H1 (cell line): ENCODE measurements around the gene WRAP53. TPM values are rescaled to one million over a fixed set of nuclear protein-coding genes. Genes with fewer than 3 reads are reported as not detected.

Experiments
- CTCF ChIA-PET: fragments of 300-600 bp; sonication (Branson Sonifier 250); formaldehyde crosslinking; loops from one replicate; lab custom pipeline; 2021; ENCODE audit not compliant: partially characterized antibody; lab: Charles Lee
- POLR2A ChIA-PET: fragments of 300-600 bp; sonication (Branson Sonifier 250); formaldehyde crosslinking; loops from one replicate; lab custom pipeline; 2021; ENCODE audit warnings: inconsistent platforms; ENCODE audit not compliant: partially characterized antibody; lab: Charles Lee
- DNase-seq, 2 experiments: peaks; one replicate each; pipeline versions ENCODE4 v3.0.0 to v3.0.0-alpha.2; 2010 to 2022; ENCODE audit warnings: low spot score in 2 of 2, low read depth in 1 of 2, mixed read lengths in 1 of 2
- FAIRE-seq: peaks from 2 replicates; lab custom pipeline; 2011; peaks lifted over from hg19 to GRCh38; lab: Jason Lieb, UNC
- H2AFZ ChIP-seq: 2 replicates; pipeline ENCODE4 v1.8.1; 2012; ENCODE audit warnings: low read length, inconsistent platforms
- H2AK5ac ChIP-seq: 2 replicates; pipeline ENCODE4 v1.6.1; 2013; ENCODE audit warnings: low read depth, low read length
- H2BK120ac ChIP-seq: replicated peaks from 2 replicates; pipeline ENCODE3; 2013; ENCODE audit warnings: low read depth, low read length, inconsistent platforms
- H2BK12ac ChIP-seq: 2 replicates; pipeline ENCODE4 v1.6.1; 2013; ENCODE audit warnings: low read depth, low read length
- H2BK15ac ChIP-seq: 2 replicates; pipeline ENCODE4 v1.6.1; 2013; ENCODE audit warnings: low read length
- H2BK20ac ChIP-seq: 2 replicates; pipeline ENCODE4 v1.6.1; 2013; ENCODE audit warnings: low read length
- H2BK5ac ChIP-seq: 2 replicates; pipeline ENCODE4 v1.6.1; 2013; ENCODE audit warnings: low read depth, low read length
- H3K14ac ChIP-seq: 2 replicates; pipeline ENCODE4 v1.6.1; 2013; ENCODE audit warnings: inconsistent platforms; ENCODE audit not compliant: insufficient read length
- H3K18ac ChIP-seq: 2 replicates; pipeline ENCODE4 v1.6.1; 2013; ENCODE audit warnings: low read length; ENCODE audit errors: extremely low read depth
- H3K23ac ChIP-seq: 2 replicates; pipeline ENCODE4 v1.6.1; 2013; ENCODE audit warnings: inconsistent platforms; ENCODE audit not compliant: insufficient read length
- H3K23me2 ChIP-seq: 2 replicates; pipeline ENCODE4 v1.6.1; 2013; ENCODE audit warnings: low read depth, low read length
- H3K27ac ChIP-seq: 2 replicates; pipeline ENCODE4 v1.6.1; 2011; ENCODE audit warnings: low read depth, low read length, inconsistent platforms
- H3K27me3 ChIP-seq, 4 experiments: replicated peaks in 1 of 4; 1 replicate in 1 of 4; 2 replicates in 3 of 4; pipeline versions ENCODE4 v1.6.1 to v1.8.1; 2011 to 2013; ENCODE audit warnings: low read length in 3 of 4, mild to moderate bottlenecking in 3 of 4, inconsistent platforms in 2 of 4, mixed read lengths in 2 of 4, moderate library complexity in 1 of 4; ENCODE audit not compliant: control insufficient read depth in 3 of 4, insufficient read depth in 3 of 4; ENCODE audit errors: extremely low read depth in 1 of 4
- H3K36me3 ChIP-seq, 4 experiments: 2 replicates each; pipeline versions ENCODE4 v1.6.1 to v1.8.1; 2011 to 2013; ENCODE audit warnings: mild to moderate bottlenecking in 4 of 4, low read length in 3 of 4, moderate library complexity in 2 of 4, control low read depth in 1 of 4, inconsistent platforms in 1 of 4; ENCODE audit not compliant: insufficient read depth in 4 of 4, control insufficient read depth in 2 of 4
- H3K4ac ChIP-seq: replicated peaks from 2 replicates; pipeline ENCODE3; 2013; ENCODE audit warnings: low read length, low read depth, mixed read lengths, inconsistent platforms; ENCODE audit not compliant: insufficient read length
- H3K4me1 ChIP-seq, 4 experiments: replicated peaks in 1 of 4; 1 replicate in 1 of 4; 2 replicates in 3 of 4; pipeline versions ENCODE4 v1.6.1 to v1.8.1; 2011 to 2013; ENCODE audit warnings: low read length in 3 of 4, inconsistent platforms in 2 of 4, mixed read lengths in 1 of 4; ENCODE audit not compliant: insufficient read depth in 4 of 4, control insufficient read depth in 3 of 4
- H3K4me2 ChIP-seq, 2 experiments: 2 replicates each; pipeline versions ENCODE4 v1.6.1 to v1.8.1; 2011 to 2013; ENCODE audit warnings: low read depth in 2 of 2, low read length in 2 of 2, control low read depth in 1 of 2, inconsistent platforms in 1 of 2, mild to moderate bottlenecking in 1 of 2; ENCODE audit not compliant: insufficient read depth in 1 of 2
- H3K4me3 ChIP-seq, 4 experiments: fragments of 200-600, 300-600 bp in 1 of 4; sonication (generic), shearing (Covaris generic), sonication (Bioruptor Twin) in 1 of 4; 2 replicates each; pipeline versions ENCODE4 v1.5.1 to v1.8.1; 2011 to 2016; ENCODE audit warnings: low read length in 4 of 4, low read depth in 3 of 4, control low read depth in 2 of 4, inconsistent platforms in 2 of 4, mild to moderate bottlenecking in 2 of 4, mixed read lengths in 1 of 4, moderate library complexity in 1 of 4; ENCODE audit not compliant: insufficient read depth in 2 of 4; ENCODE audit errors: extremely low read depth in 1 of 4
- H3K56ac ChIP-seq: replicated peaks from 2 replicates; pipeline ENCODE3; 2013; ENCODE audit warnings: low read depth, mild to moderate bottlenecking, mixed read lengths, low read length, inconsistent platforms; ENCODE audit not compliant: insufficient read length
- H3K79me1 ChIP-seq: 2 replicates; pipeline ENCODE4 v1.6.1; 2013; ENCODE audit warnings: low read depth, low read length, control low read depth
- H3K79me2 ChIP-seq, 2 experiments: 2 replicates each; pipeline versions ENCODE4 v1.6.1 to v1.8.1; 2012 to 2013; ENCODE audit warnings: low read length in 2 of 2, mild to moderate bottlenecking in 2 of 2, inconsistent platforms in 1 of 2; ENCODE audit not compliant: insufficient read depth in 2 of 2, control insufficient read depth in 1 of 2
- H3K9ac ChIP-seq, 4 experiments: replicated peaks in 1 of 4; 1 replicate in 1 of 4; 2 replicates in 3 of 4; pipeline versions ENCODE4 v1.6.1 to v1.8.1; 2011 to 2013; ENCODE audit warnings: low read depth in 3 of 4, low read length in 3 of 4, control low read depth in 2 of 4, mild to moderate bottlenecking in 2 of 4, moderate library complexity in 2 of 4, inconsistent platforms in 1 of 4; ENCODE audit errors: extremely low read depth in 1 of 4
- H3K9me3 ChIP-seq, 2 experiments: 2 replicates each; pipeline versions ENCODE4 v1.6.1 to v1.8.1; 2012 to 2013; ENCODE audit warnings: mild to moderate bottlenecking in 2 of 2, moderate library complexity in 2 of 2, control low read depth in 1 of 2, inconsistent platforms in 1 of 2, low read depth in 1 of 2, low read length in 1 of 2, mixed read lengths in 1 of 2; ENCODE audit not compliant: insufficient read depth in 2 of 2
- H4K20me1 ChIP-seq, 2 experiments: replicated peaks in 1 of 2; 2 replicates each; pipeline versions ENCODE3 to v1.8.1; 2011 to 2013; ENCODE audit warnings: inconsistent platforms in 2 of 2, low read length in 2 of 2, mild to moderate bottlenecking in 1 of 2; ENCODE audit not compliant: insufficient read depth in 2 of 2, control insufficient read depth in 1 of 2
- H4K5ac ChIP-seq: 2 replicates; pipeline ENCODE4 v1.6.1; 2013; ENCODE audit warnings: low read length, low read depth, mixed read lengths, inconsistent platforms; ENCODE audit not compliant: insufficient read length
- H4K8ac ChIP-seq: 2 replicates; pipeline ENCODE4 v1.8.0; 2013; ENCODE audit warnings: mild to moderate bottlenecking, moderate library complexity, low read length, inconsistent platforms; ENCODE audit not compliant: insufficient read depth; ENCODE audit errors: extremely low read depth
- H4K91ac ChIP-seq: replicated peaks from 2 replicates; pipeline ENCODE3; 2013; ENCODE audit warnings: low read length, mixed read lengths, inconsistent platforms; ENCODE audit not compliant: insufficient read length
- BCL11A ChIP-seq, 2 experiments: IDR thresholded peaks; one replicate each; pipeline ENCODE4 v1.6.1; 2011; ENCODE audit warnings: low read depth in 2 of 2, low read length in 2 of 2, mild to moderate bottlenecking in 2 of 2
- CEBPB ChIP-seq: IDR thresholded peaks from 2 replicates; pipeline ENCODE4 v1.6.1; 2012; ENCODE audit warnings: low read depth, low read length
- POLR2A ChIP-seq, 2 experiments: IDR thresholded peaks; 1 replicate in 1 of 2; 2 replicates in 1 of 2; pipeline ENCODE4 v1.6.1; 2011; ENCODE audit warnings: low read depth in 2 of 2, low read length in 2 of 2, mild to moderate bottlenecking in 2 of 2; ENCODE audit errors: control extremely low read depth in 1 of 2
- RBBP5 ChIP-seq: IDR thresholded peaks from 2 replicates; pipeline ENCODE4 v1.7.1; 2012; ENCODE audit warnings: low read depth, mild to moderate bottlenecking, inconsistent platforms, low read length, moderate library complexity, borderline replicate concordance
- RNF2 ChIP-seq: fragments of 200-900, 300-1000 bp; sonication (generic); IDR thresholded peaks from 2 replicates; pipeline ENCODE4 v1.7.1; 2016; ENCODE audit warnings: borderline replicate concordance, low read depth, mild to moderate bottlenecking, antibody characterized with exemption, low read length; ENCODE audit not compliant: poor library complexity, severe bottlenecking; ENCODE audit errors: missing control alignments
- SIRT6 ChIP-seq: IDR thresholded peaks from one replicate; pipeline ENCODE4 v1.7.1; 2012; ENCODE audit warnings: low read length, inconsistent platforms
- SP4 ChIP-seq: IDR thresholded peaks from 2 replicates; pipeline ENCODE4 v1.6.1; 2012; ENCODE audit warnings: low read length, inconsistent platforms
- TAF7 ChIP-seq: optimal IDR thresholded peaks from 2 replicates; pipeline ENCODE3; 2011; ENCODE audit warnings: low read depth, mild to moderate bottlenecking, inconsistent platforms, low read length, moderate library complexity, borderline replicate concordance
- WGBS, 2 experiments: shearing (Covaris generic) in 1 of 2; methylation state at CpG; one replicate each; pipeline versions ENCODE4 v1.1.6 to v1.1.7; 2013 to 2015; ENCODE audit warnings: low lambda C conversion rate in 2 of 2, mixed read lengths in 2 of 2, inconsistent platforms in 1 of 2, low coverage in 1 of 2, missing lambda C conversion rate in 1 of 2; ENCODE audit not compliant: insufficient replicate concordance in 2 of 2, insufficient coverage in 1 of 2, insufficient read length in 1 of 2; ENCODE audit errors: extremely low coverage in 1 of 2, missing lambda C conversion rate in 1 of 2; 5-methylcytosine and 5-hydroxymethylcytosine counted together
- polyA plus RNA-seq, 7 experiments: library from polyadenylated mRNA; depleted of rRNA in 3 of 7; stranded (reverse) in 5 of 7; unstranded in 2 of 7; fragments of >200 nt in 5 of 7; fragments of 200-250 nt in 2 of 7; gene quantifications; 1 replicate in 5 of 7; 2 replicates in 1 of 7; 4 replicates in 1 of 7; pipeline versions ENCODE4 v1.2.1 to v1.2.3, GENCODE V29; 2011 to 2013; ENCODE audit warnings: missing spikeins in 2 of 7, mixed read lengths in 2 of 7
- total RNA-seq: library from RNA; stranded (reverse); fragmentation: NEBNext Ultra II Directional; extraction: Animal tissue kit (Norgen Biotek cat#: 25700); gene quantifications from 2 replicates; pipeline ENCODE4 v1.2.1, GENCODE V29; 2021

WRAP53 gene
- total and polyA plus RNA-seq, 2 of the 8 experiments (the other 6 are each of a cell fraction or from before 2014, with no cell fraction given) = 29.2 to 30.1 TPM

- Histone ChIP-seq H2BK15ac (no peak overlapping the region), H3K4ac (no peak overlapping the region), H3K56ac (no peak overlapping the region), H3K79me2 (no peaks in the 10 kb centered on the region; a peak in 1 of 4 replicates), H3K79me1 (no peaks in the 10 kb centered on the region), H3K14ac (no peak overlapping the region), H2AK5ac (no peak overlapping the region), H3K4me2 (no peak overlapping the region), H3K36me3 (no peaks in the 10 kb centered on the region), H3K27me3 (no peaks in the 10 kb centered on the region; a peak in 1 of 7 replicates), H3K4me3 (no peak overlapping the region), H4K5ac (no peak overlapping the region), H3K4me1 (no peaks in the 10 kb centered on the region), H2BK20ac (no peak overlapping the region), H4K8ac (no peak overlapping the region), H3K23ac (no peak overlapping the region), H2BK120ac (no peak overlapping the region), H2AFZ (no peak overlapping the region), H4K91ac (no peak overlapping the region), H2BK12ac (no peak overlapping the region), H3K9me3 (no peaks in the 10 kb centered on the region), H3K9ac (no peak overlapping the region), H3K18ac (no peak overlapping the region), H3K27ac (no peak overlapping the region), H3K23me2 (no peaks in the 10 kb centered on the region), H2BK5ac (no peak overlapping the region), H4K20me1 (no peaks in the 10 kb centered on the region)
- FAIRE-seq (no peak), DNase-seq (no peak)
- ChIA-PET CTCF (interaction anchor here (1.1 kb wide), 1 partner anchor 40 kb away, joined by 5 read pairs; the partner anchor contains the start of genes TP53 and WRAP53), POLR2A (interaction anchor here (0.6 to 0.9 kb wide), 2 partner anchors 40 to 159 kb away, joined by 3 read pairs; partner anchors contain the start of gene TP53)
- TF ChIP-seq POLR2A (IDR thresholded peaks at IDR 0.05; ENCODE audit: control extremely low read depth in 1 of 2, low read depth in 2 of 2, low read length in 2 of 2) (no peak), BCL11A (IDR thresholded peaks at IDR 0.05; ENCODE audit: low read depth in 2 of 2, low read length in 2 of 2) (no peak), RBBP5 (no peak), CEBPB (no peak), SP4 (no peak), RNF2 (no peak), TAF7 (no peak), SIRT6 (no peak)
- 88% methylated on average over 3 of the region's 3 CpGs; no CpG with 5 or more reads in 1 of the 2 experiments for WGBS, 2 experiments
Observed at GRCh38 chr17:7727886-7728285, 39.6 kb downstream of the WRAP53 start.
